GM19328 (cell line): ENCODE results near the gene SARS2.
"Not testable (repeated sequence)": the region's sequence is repeated elsewhere in the genome, so short reads cannot be mapped to it uniquely, and the experiment has no call there.

Experiments
- ATAC-seq: cut with Tn5 transposase; IDR thresholded peaks from one replicate; pipeline ENCODE4 v1.9.1; 2021; ENCODE audit warnings: mild to moderate bottlenecking, moderate library complexity; ENCODE audit not compliant: unreplicated experiment

SARS2 gene

GRCh38 chr19:38946229-38947010 lies 15.9 kb upstream of the SARS2 start:
- ATAC-seq, result no peak

- no peak for ATAC-seq
These were observed 15.1 kb upstream of the SARS2 start for GRCh38 chr19:38945562-38946228.

- ATAC-seq, result no peak
These were observed 14.5 kb upstream of the SARS2 start for GRCh38 chr19:38944981-38945506.

DNA sequence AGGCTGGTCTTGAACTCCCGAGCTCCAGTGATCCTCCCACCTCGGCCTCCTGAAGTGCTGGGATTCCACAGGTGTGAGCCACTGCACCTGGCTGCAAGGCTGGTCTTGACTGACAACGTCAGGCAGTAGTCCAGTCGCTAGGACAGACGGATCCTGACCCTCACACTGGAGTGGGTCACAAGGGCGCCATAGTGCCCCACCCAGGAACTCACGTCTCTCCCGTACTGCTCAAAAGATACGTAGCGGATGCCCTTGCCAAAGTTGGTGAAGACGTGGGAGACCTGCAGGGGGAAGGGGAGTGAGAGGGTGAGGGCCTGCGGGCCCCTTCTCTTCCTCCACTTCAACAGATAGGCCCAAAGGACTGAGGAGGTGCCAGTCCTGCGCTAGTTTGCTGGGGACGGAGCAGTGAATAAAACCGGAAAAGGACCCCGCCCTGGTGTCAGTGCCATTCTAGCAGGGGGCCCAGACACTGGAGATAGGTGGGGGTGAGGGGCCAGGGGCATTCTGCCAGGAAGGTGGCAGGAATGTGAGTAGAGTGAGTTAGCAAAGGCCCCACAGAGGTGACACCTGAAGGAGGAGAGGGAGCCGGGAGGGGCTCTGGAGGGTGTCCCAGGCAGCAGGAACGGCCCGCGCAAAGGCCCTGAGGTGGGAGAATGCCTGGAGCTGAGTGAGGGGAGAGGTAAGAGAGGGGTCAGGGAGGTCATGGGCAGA lies 12.1 kb upstream of the SARS2 start:
- ATAC-seq, result no peak

DNA sequence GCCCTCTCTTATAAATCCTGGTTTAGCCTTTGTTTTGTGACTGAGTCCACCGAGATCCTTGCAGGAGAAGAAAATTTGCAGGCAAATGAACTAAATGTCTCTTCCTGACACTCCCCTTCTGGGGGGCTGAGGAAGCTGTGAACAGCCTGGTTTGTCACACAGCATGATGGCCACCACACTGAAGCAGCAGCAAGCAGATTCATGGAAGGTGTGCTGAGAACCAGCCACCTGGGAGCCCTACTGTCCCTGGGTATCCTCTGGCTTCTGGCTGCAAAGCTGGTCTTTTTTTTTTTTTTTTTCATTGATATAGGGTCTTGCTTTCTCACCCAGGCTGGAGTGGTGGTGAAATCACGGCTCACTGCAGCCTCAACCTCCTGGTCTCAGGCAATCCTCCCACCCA lies 11.4 kb upstream of the SARS2 start:
- no peak for ATAC-seq

DNA sequence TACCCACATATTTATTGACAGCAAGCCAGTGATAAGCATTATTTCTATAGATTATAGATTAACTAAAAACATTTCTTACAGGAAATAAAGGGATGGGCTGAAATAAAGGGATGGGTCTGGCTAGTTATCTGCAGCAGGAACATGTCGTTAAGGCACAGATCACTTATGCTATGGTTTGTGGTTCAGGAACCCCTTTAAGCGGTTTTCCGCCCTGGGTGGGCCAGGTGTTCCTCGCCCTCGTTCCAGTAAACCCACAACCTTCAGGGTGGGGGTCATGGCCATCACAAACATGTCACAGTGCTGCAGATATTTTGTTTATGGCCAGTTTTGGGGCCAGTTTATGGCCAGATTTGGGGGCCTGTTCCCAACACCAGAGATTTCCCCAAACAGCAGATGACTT lies 10.9 kb upstream of the SARS2 start:
- ATAC-seq, result not testable (repeated sequence)

GRCh38 chr19:38939957-38940356 lies 9.4 kb upstream of the SARS2 start:
- no peak for ATAC-seq

GRCh38 chr19:38933544-38933943 lies 3.0 kb upstream of the SARS2 start:
- ATAC-seq, result no peak

GRCh38 chr19:38932425-38933179 lies 2.0 kb upstream of the SARS2 start:
- no peak for ATAC-seq

DNA sequence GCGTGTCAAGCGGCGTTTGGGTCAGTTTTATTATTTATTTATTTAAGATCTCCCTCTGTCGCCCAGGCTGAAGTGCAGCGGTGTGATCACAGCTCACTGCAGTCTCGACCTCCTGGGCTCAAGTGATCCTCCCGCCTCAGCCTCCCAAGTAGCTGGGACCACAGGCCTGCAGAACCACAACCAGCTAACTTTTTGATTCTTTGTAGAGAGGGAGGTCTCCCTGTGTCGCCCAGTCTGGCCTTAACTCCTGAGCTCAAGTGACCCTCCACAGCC lies 894 bp upstream of the SARS2 start:
- ATAC-seq, result no peak

DNA sequence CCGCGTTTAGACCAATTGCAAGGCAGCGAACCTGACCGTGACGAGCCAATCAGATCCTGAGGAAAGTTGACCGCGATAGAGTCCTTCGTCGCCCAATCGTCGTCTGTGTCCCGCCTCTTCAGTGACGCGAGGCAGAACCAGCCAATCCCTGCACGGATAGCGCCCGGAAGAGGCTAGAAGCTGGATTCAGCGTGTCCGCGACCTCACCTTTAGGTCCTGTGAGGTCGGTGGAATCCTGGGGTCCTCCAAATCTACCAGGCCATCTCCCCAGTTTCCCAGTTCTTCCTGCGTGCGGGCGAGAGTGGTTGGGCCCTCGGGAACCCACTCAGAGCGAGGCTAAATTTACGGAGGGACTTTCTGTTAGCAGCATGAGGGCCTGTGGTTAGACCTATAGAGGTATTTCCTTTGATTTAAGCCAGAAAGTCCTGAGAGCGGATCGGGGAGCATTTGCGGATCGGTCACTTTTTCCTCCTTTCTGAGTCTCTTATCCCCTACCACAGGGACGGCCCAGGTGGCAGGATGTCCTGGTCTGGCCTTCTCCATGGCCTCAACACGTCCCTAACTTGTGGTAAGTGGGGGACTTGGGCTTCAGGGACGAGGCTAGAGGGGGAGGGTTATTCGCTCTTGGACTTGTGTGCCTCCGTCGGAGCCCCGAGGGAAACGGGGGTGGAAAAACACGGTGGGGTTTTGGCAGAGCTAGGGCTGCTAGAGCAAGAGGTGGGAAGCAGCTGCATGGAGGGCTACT lies 385 bp upstream of the SARS2 start, which contains the start of gene MRPS12:
MRPS12 (plus strand) TSS at position 169 of the 745 bp plus-strand sequence; CDS start at position 520, 351 bp downstream.
- ATAC-seq, result peak; percentile 76

GRCh38 chr19:38928391-38929001 lies 2.1 kb downstream of the SARS2 start:
- no peak for ATAC-seq

GRCh38 chr19:38924388-38924787 lies 6.2 kb downstream of the SARS2 start:
- no peak for ATAC-seq

GRCh38 chr19:38922482-38922881 lies 8.1 kb downstream of the SARS2 start:
- ATAC-seq, result no peak

GRCh38 chr19:38921420-38922274 lies 8.9 kb downstream of the SARS2 start:
- no peak for ATAC-seq

DNA sequence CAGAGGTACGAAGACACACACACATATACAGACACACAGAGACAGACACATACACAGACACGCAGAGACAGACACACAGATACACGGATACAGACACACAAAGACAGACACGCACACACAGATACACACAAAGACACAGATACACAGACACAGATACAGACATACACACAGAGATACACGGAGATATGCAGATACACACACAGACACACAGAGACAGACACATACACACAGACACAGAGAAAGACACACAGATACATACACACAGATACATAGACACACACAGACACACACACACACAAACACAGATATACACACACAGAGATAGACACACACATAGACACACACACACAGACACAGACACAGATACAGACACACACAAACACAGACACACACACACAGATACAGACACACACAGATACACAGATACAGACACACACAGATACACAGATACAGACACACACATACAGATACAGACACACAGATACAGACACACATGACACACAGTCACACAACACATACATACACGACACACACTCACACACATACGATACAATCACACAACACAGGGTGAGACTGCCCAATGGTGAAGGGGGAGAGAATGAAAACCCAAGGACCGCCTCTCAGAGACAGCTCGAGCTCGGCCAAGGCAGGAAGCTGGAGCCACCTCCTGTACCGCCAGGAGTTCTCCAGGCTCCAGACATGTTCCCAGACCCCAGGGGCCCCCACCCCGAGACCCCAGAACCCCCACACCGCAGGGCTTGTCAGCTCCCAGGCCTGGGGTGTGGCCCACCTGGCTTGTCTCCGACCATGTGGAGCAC lies 9.8 kb downstream of the SARS2 start:
- ATAC-seq, result no peak

GRCh38 chr19:38919837-38920601 lies 10.5 kb downstream of the SARS2 start:
- no peak for ATAC-seq
